OCI-LY7 (cell line): ENCODE data around the gene ANO10.

Experiments used
- CTCF ChIP-seq: fragments of 200-600 bp; sonication (generic); conservative IDR thresholded peaks from 2 replicates; pipeline ENCODE4 v1.5.1; 2014; ENCODE audit warnings: mild to moderate bottlenecking, antibody characterized with exemption, low read length, moderate library complexity, mixed read lengths
- EZH2phosphoT487 ChIP-seq: fragments of 200-600 bp; sonication (generic); IDR thresholded peaks from 2 replicates; pipeline ENCODE4 v1.6.1; 2018; ENCODE audit warnings: low read depth, borderline replicate concordance, mild to moderate bottlenecking, mixed run types, antibody characterized with exemption, low read length, moderate library complexity, mixed read lengths

- TF ChIP-seq CTCF = no peak
- no peak for TF ChIP-seq EZH2phosphoT487
Observed at GRCh38 chr3:43489930-43490329, 131.9 kb downstream of the ANO10 start.
